Endodermal cell (in vitro differentiated cells): ENCODE data around the gene FAM174C. TPM values are rescaled to one million over a fixed set of nuclear protein-coding genes. Genes with fewer than 3 reads are reported as not detected.
A peak's percentile ranks its signal among the peaks of the same experiment; 100 is the strongest.
"Not testable (repeated sequence)": the region's sequence is repeated elsewhere in the genome, so short reads cannot be mapped to it uniquely, and the experiment has no call there.

Experiments used
- DNase-seq: peaks from one replicate; pipeline ENCODE4 v3.0.0-alpha.2; 2017
- H3K27ac ChIP-seq: 2 replicates; pipeline ENCODE4 v1.5.1; 2013; ENCODE audit warnings: mild to moderate bottlenecking, low read depth, low read length, moderate library complexity
- H3K27me3 ChIP-seq: 2 replicates; pipeline ENCODE4 v1.6.1; 2013; ENCODE audit warnings: mild to moderate bottlenecking, low read length, moderate library complexity; ENCODE audit not compliant: insufficient read depth, control insufficient read depth, poor library complexity, severe bottlenecking
- H3K36me3 ChIP-seq: 2 replicates; pipeline ENCODE4 v1.7.0; 2013; ENCODE audit warnings: mild to moderate bottlenecking, low read length, moderate library complexity; ENCODE audit not compliant: control insufficient read depth, insufficient read depth
- H3K4me1 ChIP-seq: one replicate; pipeline ENCODE4 v1.7.0; 2013; ENCODE audit warnings: low read length; ENCODE audit not compliant: control insufficient read depth, insufficient read depth
- H3K4me3 ChIP-seq: 2 replicates; pipeline ENCODE4 v1.5.1; 2013; ENCODE audit warnings: mild to moderate bottlenecking, low read length, moderate library complexity
- H3K9ac ChIP-seq: 2 replicates; pipeline ENCODE4 v1.6.1; 2013; ENCODE audit warnings: mild to moderate bottlenecking, low read length, moderate library complexity; ENCODE audit not compliant: poor library complexity, severe bottlenecking; ENCODE audit errors: extremely low read depth
- H3K9me3 ChIP-seq: 2 replicates; pipeline ENCODE4 v1.6.1; 2013; ENCODE audit warnings: mild to moderate bottlenecking, low read length, moderate library complexity; ENCODE audit not compliant: control insufficient read depth
- H3K27ac Mint-ChIP-seq: 2 replicates; pipeline ENCODE4 v1.8.0; 2020; ENCODE audit warnings: mixed read lengths
- H3K27me3 Mint-ChIP-seq: 2 replicates; pipeline ENCODE4 v1.8.0; 2021; ENCODE audit warnings: mild to moderate bottlenecking, mixed read lengths; ENCODE audit not compliant: insufficient read depth
- H3K36me3 Mint-ChIP-seq: 2 replicates; pipeline ENCODE4 v1.8.0; 2020; ENCODE audit warnings: low read depth, mixed read lengths
- H3K4me1 Mint-ChIP-seq: 2 replicates; pipeline ENCODE4 v1.8.0; 2020; ENCODE audit warnings: mixed read lengths
- H3K4me3 Mint-ChIP-seq: 2 replicates; pipeline ENCODE4 v1.8.0; 2020; ENCODE audit warnings: mild to moderate bottlenecking, moderate library complexity, mixed read lengths
- H3K9me3 Mint-ChIP-seq: 2 replicates; pipeline ENCODE4 v1.8.0; 2020; ENCODE audit warnings: mild to moderate bottlenecking, mixed read lengths
- WGBS, 2 experiments: methylation state at CpG; one replicate each; pipeline versions ENCODE4 v1.1.5 to v1.1.7; 2013; ENCODE audit warnings: missing lambda C conversion rate in 2 of 2, mixed read lengths in 1 of 2; ENCODE audit not compliant: insufficient coverage in 1 of 2, insufficient read length in 1 of 2; 5-methylcytosine and 5-hydroxymethylcytosine counted together
- total RNA-seq, 2 donors: library from RNA; stranded (reverse); fragmentation: NEBNext Ultra II Directional in 1 of 2; extraction: Animal tissue kit (Norgen Biotek cat#: 25700) in 1 of 2; gene quantifications; 2 replicates in 1 of 2; 3 replicates in 1 of 2; pipeline ENCODE4 v1.2.1, GENCODE V29; 2021
- TF ChIP-seq, protein P1 (sequence below): fragments of 200-600 bp; sonication (generic); conservative IDR thresholded peaks from 2 replicates; pipeline ENCODE4 v1.5.0; 2021; ENCODE audit warnings: antibody characterized with exemption, mild to moderate bottlenecking

FAM174C gene
- total RNA-seq, 2 donors from 2014 or later: 45.1 to 46.0 TPM

DNA sequence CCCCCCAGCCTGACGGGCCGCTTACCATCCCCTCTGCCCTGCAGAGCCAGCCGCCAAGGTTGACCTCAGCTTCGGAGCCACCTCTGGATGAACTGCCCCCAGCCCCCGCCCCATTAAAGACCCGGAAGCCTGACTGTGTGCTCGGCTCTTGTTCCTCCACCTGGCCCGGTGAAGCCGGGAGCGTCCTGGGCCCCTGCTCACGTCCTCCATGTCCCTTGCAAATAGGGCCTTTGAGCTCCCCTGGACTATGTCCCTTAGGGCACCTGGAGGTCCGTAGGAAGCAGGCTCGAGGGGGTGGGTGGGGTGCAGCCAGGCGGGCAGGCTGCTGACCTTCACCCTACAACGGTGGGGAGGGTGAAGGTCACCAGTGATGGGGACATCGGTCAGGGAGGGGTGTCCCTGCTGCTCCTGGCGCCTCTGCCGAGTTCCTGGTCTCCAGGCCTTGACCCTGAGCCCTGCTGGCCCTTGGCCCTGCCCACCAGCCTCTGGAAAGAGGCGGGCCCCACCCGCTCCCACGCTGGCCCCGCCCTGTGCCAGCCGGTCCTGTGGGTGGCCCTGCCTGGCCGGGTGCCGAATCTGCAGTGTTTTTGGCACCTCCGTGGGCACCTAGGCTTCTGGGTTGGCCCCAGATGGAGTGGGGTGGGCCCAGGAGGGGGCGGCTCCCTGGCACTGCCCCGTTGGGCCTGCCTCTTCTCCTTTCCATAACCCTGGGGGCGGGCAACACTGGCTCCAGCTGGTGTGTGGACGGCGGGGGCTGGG lies 30.5 kb upstream of the FAM174C start:
- Mint-ChIP-seq H3K4me3 (no peak overlapping the region), H3K4me1 (peaks cover 5% of the 10 kb centered on the region), H3K36me3 (peaks cover 3% of the 10 kb centered on the region), H3K27ac (peak overlapping the region; percentile 91), H3K27me3 (no peaks in the 10 kb centered on the region), H3K9me3 (no peaks in the 10 kb centered on the region)
- DNase-seq: no peak
- H3K27me3 ChIP-seq: no peaks in the 10 kb centered on the region
- TF ChIP-seq, protein P1, sequence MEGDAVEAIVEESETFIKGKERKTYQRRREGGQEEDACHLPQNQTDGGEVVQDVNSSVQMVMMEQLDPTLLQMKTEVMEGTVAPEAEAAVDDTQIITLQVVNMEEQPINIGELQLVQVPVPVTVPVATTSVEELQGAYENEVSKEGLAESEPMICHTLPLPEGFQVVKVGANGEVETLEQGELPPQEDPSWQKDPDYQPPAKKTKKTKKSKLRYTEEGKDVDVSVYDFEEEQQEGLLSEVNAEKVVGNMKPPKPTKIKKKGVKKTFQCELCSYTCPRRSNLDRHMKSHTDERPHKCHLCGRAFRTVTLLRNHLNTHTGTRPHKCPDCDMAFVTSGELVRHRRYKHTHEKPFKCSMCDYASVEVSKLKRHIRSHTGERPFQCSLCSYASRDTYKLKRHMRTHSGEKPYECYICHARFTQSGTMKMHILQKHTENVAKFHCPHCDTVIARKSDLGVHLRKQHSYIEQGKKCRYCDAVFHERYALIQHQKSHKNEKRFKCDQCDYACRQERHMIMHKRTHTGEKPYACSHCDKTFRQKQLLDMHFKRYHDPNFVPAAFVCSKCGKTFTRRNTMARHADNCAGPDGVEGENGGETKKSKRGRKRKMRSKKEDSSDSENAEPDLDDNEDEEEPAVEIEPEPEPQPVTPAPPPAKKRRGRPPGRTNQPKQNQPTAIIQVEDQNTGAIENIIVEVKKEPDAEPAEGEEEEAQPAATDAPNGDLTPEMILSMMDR: no peak
- H3K4me3 ChIP-seq: no peak overlapping the region
- H3K9ac ChIP-seq: no peak overlapping the region
- 76 to 79% methylated on average over 11 to 31 of the region's 31 CpGs for WGBS, 2 experiments
- peaks cover 5% of the 10 kb centered on the region for H3K4me1 ChIP-seq
- H3K9me3 ChIP-seq: no peaks in the 10 kb centered on the region
- H3K27ac ChIP-seq: no peak overlapping the region
- no peaks in the 10 kb centered on the region for H3K36me3 ChIP-seq

DNA sequence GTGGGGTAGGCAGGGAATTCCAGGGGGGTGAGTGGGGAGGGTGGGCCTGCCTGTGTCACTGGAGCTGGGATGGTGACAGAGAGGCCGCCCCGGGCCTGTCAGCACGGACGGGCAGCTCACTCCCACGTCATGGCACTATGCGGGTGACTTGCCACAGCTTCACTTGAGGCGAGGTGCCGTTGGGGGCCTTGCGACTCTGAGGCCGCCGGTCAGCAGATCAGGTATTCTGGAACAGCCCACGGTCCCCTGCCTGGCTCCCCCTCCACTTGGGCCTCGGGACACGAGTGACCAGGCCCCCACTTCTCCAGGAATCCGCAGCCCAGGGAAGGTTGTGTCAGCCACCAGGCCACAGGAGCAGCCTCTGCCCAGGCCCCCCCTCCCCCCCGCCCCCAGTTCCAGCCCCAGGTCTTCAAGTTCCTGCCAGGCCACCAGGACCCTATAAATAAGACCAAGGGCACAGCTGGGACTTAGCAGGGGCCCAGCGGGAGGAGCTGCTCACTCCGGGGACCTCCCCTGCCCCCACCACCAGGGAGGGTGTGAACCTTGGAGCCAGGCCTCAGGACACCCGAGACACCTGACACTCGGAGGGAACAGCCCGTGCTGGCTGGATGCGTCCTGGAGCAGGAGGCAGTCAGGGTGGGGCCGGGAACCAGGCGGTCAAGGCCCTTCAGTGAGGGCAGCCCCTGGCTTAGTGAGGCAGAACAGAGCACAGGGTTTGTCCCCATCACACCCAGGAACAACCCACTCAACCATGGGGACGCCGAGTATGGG lies 29.7 kb upstream of the FAM174C start:
- H3K27me3 ChIP-seq: no peaks in the 10 kb centered on the region
- H3K36me3 ChIP-seq: no peaks in the 10 kb centered on the region
- peaks cover 3% of the 10 kb centered on the region for H3K36me3 Mint-ChIP-seq
- no peaks in the 10 kb centered on the region for H3K9me3 ChIP-seq
- WGBS, 2 experiments: 93 to 96% methylated on average over 18 to 25 of the region's 26 CpGs
- H3K4me1 ChIP-seq: peaks cover 5% of the 10 kb centered on the region
- no peaks in the 10 kb centered on the region for H3K27me3 Mint-ChIP-seq
- H3K9me3 Mint-ChIP-seq: no peaks in the 10 kb centered on the region
- H3K4me3 Mint-ChIP-seq: no peak overlapping the region
- H3K9ac ChIP-seq: no peak overlapping the region
- TF ChIP-seq, protein P1: no peak
- peak; percentile 68 for DNase-seq
- no peak overlapping the region for H3K27ac Mint-ChIP-seq
- no peak overlapping the region for H3K27ac ChIP-seq
- H3K4me3 ChIP-seq: no peak overlapping the region
- H3K4me1 Mint-ChIP-seq: peaks cover 5% of the 10 kb centered on the region

DNA sequence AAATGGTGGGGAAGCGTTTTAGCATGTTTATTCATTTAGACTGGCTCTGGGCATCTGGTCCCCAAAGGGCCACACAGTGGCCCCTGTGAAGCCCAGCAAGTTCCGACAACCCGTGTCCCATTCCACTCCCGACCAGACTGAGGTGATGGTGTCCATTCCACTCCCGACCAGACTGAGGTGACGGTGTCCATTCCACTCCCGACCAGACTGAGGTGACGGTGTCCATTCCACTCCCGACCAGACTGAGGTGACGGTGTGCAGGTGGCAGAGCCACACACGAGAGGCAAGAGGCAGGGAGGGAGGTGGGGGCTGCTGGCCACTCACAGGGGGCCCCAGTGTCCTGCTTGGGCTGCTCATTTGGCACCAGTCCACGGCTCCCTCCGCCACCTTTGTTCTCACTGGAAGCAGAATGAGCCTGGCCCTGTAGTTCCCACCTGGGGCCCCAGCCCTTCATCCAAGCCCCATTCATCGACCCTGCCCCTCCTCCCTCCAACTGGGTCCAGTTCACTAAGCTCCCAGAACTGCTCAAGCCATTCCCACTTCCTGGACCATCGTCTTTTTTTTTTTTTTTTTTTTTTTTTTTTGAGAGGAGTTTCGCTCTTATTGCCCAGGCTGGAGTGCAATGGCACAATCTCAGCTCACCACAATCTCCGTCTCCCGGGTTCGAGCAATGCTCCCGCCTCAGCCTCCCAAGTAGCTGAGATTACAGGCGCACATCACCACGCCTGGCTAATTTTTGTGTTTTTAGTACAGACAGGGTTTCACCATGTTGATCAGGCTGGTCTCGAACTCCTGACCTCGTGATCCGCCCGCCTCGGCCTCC lies 28.9 kb upstream of the FAM174C start:
- H3K27me3 Mint-ChIP-seq, H3K9me3 Mint-ChIP-seq, H3K27me3 ChIP-seq, H3K36me3 Mint-ChIP-seq, H3K9me3 ChIP-seq, DNase-seq, H3K27ac Mint-ChIP-seq, H3K27ac ChIP-seq, H3K9ac ChIP-seq, H3K4me1 ChIP-seq, H3K4me1 Mint-ChIP-seq, H3K36me3 ChIP-seq, H3K4me3 ChIP-seq, H3K4me3 Mint-ChIP-seq: not testable (repeated sequence)
- WGBS, 2 experiments: 88 to 92% methylated on average over 13 to 27 of the region's 27 CpGs
